ENCODE results near the gene NDUFS7.

The NDUFS7 gene

DNA sequence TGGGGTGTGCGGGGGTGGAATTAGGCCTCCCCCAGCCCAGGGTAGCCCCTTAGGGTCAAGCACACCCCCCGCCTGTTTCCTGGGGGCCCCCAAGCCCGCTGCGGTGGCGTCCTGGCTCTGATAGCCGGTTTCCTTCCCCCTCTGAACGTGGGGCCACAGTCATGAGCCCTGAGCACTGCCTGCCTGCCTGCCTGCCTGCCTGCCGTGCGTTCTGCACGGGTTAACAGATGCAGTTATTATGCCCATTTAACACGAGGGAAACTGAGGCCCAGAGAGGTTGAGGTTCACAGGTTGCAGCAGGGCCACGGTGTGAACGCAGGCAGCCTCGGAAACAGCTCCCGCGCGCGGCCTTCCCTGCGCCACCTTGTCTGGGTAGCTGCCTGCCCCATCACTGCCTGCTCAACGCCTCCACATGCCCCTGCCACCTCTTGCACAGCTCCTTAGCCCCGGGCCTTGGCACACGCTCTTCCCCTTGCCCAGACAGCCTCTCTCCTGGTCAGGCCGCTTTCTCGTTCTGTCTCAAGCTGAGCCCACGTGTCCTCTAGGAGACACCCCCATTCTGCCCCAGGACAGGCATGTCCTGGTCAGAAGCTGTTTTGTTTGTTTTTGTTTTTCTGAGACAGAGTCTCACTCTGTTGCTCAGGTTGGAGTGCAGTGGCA lies 18.8 kb downstream of the NDUFS7 start:
- Histone ChIP-seq H3K9ac (no peak overlapping the region), H3K79me2 (no peaks in the 10 kb centered on the region), H3K36me3 (ENCODE audit: control insufficient read depth, insufficient read depth, low read length) (no peaks in the 10 kb centered on the region), H3K9me3 (ENCODE audit: control insufficient read depth, low read length) (no peaks in the 10 kb centered on the region), H3K4me1 (peaks cover 8% of the 10 kb centered on the region), H3K27me3 (ENCODE audit: control insufficient read depth, insufficient read depth, low read length) (no peaks in the 10 kb centered on the region), H2AFZ (no peak overlapping the region), H3K4me3 (ENCODE audit: low read depth, low read length) (no peak overlapping the region), H3K27ac (no peak overlapping the region), H3K4me2 (ENCODE audit: low read length) (no peak overlapping the region)
- TF ChIP-seq, protein P1, sequence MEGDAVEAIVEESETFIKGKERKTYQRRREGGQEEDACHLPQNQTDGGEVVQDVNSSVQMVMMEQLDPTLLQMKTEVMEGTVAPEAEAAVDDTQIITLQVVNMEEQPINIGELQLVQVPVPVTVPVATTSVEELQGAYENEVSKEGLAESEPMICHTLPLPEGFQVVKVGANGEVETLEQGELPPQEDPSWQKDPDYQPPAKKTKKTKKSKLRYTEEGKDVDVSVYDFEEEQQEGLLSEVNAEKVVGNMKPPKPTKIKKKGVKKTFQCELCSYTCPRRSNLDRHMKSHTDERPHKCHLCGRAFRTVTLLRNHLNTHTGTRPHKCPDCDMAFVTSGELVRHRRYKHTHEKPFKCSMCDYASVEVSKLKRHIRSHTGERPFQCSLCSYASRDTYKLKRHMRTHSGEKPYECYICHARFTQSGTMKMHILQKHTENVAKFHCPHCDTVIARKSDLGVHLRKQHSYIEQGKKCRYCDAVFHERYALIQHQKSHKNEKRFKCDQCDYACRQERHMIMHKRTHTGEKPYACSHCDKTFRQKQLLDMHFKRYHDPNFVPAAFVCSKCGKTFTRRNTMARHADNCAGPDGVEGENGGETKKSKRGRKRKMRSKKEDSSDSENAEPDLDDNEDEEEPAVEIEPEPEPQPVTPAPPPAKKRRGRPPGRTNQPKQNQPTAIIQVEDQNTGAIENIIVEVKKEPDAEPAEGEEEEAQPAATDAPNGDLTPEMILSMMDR (IDR thresholded peaks at IDR 0.05): no peak

DNA sequence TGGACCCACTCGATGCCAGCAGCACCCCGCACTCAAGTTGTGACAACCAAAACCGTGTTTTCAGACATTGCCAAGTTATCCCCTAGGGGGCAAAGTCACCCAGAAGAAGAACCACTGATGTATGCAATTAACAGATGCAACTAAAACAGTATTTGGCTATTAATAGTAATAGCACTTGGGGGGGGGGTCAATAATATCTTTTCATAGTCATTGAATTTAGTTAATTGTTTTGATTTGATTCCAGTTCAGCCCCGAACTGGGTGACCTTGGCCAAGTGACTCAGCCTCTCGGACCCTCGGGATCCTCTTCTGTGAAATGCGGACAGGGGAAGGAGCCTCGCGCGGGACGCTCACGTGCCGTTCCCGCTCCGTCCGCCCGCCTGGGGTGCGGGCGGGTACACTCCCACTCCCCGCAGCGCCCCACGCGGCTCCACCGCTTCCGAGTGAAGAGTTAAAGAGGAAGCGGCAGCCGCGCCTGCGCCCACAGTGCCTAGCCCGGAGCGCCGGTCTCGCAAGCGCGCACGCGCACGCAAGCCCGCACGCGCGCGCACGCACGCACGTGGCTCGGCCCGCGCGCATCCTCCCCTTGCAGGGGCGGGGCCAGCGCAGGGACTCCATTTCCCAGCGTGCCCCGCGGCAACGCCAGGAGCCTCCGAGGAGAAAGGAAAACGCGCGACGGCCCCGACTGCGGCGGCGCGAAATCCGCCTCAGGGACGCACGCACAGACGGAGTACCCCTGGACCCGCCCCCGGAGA lies 23.2 kb downstream of the NDUFS7 start:
- Histone ChIP-seq H3K9ac (no peak overlapping the region), H3K27me3 (ENCODE audit: control insufficient read depth, insufficient read depth, low read length) (no peaks in the 10 kb centered on the region), H3K4me3 (ENCODE audit: low read depth, low read length) (peak overlapping the region; percentile 63), H2AFZ (peak overlapping the region; percentile 84), H3K79me2 (peaks cover 39% of the 10 kb centered on the region), H3K4me1 (peaks cover 31% of the 10 kb centered on the region), H3K27ac (peak overlapping the region; percentile 77), H3K9me3 (ENCODE audit: control insufficient read depth, low read length) (no peaks in the 10 kb centered on the region), H3K4me2 (ENCODE audit: low read length) (peak overlapping the region; percentile 82), H3K36me3 (ENCODE audit: control insufficient read depth, insufficient read depth, low read length) (no peaks in the 10 kb centered on the region)
- TF ChIP-seq, protein P1 (IDR thresholded peaks at IDR 0.05): peak; percentile 40

DNA sequence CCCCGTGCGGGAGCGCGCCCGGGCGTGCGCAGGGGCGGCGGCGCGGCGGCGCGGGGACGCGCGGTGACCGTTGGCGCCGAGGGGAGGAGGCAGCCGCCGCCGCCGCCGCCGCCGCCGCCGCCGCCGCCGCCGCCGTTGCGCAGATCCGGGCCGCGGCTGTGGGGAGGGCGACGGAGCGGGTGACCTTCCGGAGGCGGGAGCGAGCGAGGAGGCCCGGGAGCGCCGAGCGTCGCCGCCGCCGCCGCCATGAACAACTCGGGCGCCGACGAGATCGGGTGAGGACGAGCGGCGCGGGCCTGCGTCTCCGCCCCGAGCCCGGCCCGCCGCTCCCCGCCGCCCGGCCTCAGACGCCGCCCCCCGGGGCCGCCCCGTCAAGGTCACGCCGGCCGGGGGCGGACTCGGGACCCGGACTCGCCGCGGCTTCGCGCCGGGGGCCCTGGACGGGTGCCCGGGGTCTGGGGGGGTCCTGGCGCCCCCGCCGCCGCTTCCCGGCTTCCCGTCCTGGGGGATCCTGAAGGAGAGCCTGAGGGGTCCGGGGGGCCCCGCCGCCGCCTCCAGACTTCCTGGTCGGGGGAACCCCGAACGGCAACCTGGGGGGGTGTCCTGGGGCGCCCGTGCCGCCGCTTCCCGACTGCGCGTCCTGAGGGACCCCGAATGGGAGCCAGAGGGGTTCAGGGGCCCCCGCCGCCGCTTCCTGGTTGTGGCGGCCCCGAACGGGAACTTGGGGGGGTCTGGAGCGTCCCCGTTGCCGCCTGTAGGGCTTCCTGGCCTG lies 24.0 kb downstream of the NDUFS7 start, which contains the start of gene DAZAP1:
Gene DAZAP1, plus strand, starts transcription at position 59 of the 772 bp plus-strand sequence. Its CDS starts 188 bp downstream, at position 247.
- peaks cover 47% of the 10 kb centered on the region for H3K79me2 ChIP-seq
- H3K36me3 ChIP-seq (ENCODE audit: control insufficient read depth, insufficient read depth, low read length): no peaks in the 10 kb centered on the region
- H3K9me3 ChIP-seq (ENCODE audit: control insufficient read depth, low read length): no peaks in the 10 kb centered on the region
- no peaks in the 10 kb centered on the region for H3K27me3 ChIP-seq (ENCODE audit: control insufficient read depth, insufficient read depth, low read length)
- TF ChIP-seq, protein P1 (IDR thresholded peaks at IDR 0.05): no peak
- H3K4me1 ChIP-seq: peaks cover 31% of the 10 kb centered on the region
- H3K9ac ChIP-seq: peak within 1 kb of the TSS; percentile 92
- peak within 1 kb of the TSS; percentile 89 for H3K4me3 ChIP-seq (ENCODE audit: low read depth, low read length)
- peak within 1 kb of the TSS; percentile 95 for H3K4me2 ChIP-seq (ENCODE audit: low read length)
- peak within 1 kb of the TSS; percentile 84 for H2AFZ ChIP-seq
- H3K27ac ChIP-seq: peak within 1 kb of the TSS; percentile 80

DNA sequence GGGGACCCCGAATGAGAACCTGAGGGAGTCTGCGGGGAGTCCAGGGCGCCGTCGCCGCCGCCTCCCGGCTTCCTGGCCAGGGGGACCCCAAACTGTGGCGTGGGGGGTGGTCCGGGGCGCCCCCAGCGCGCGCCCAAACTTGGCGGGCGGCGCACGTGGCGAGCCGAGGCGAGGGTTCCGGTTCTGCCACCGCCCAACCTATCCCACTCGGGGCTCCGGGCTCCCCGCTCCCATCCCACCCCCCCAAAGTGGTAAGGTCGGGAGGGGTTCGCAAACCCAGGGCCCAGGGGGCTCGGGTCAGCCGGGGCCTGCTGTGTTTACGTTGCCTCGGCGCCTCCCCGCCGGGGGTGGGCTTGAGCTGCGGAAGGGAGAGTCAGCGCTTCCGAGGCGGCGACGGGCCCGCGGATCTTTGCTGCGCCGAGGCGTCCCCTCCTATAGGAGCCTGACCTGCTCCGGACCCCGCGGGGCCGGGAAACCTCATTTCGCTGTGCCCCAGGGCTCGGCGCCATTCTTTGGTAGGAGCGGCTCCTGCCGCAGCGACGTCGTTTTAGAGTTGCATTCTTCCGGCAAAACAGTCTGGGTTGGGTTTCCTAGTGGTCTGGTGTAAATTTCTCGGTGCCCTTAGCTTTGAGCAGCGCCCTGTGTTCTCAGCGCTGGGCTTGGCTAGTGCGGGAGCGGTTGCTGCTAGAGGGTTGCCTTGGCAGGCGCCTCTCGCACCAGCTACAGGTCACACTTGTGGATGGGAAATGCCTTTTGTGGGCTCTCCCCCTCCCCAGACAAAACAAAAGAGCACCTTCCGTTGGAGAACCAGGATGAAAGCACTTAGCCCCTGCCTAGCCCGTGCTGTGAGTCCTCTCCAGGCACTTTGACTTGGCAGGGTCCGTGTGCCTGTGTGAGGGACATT lies 24.8 kb downstream of the NDUFS7 start:
- TF ChIP-seq, protein P1 (IDR thresholded peaks at IDR 0.05): no peak
- Histone ChIP-seq H3K4me3 (ENCODE audit: low read depth, low read length) (peak overlapping the region; percentile 89), H2AFZ (peak overlapping the region; percentile 36), H3K36me3 (ENCODE audit: control insufficient read depth, insufficient read depth, low read length) (no peaks in the 10 kb centered on the region), H3K9me3 (ENCODE audit: control insufficient read depth, low read length) (no peaks in the 10 kb centered on the region), H3K27me3 (ENCODE audit: control insufficient read depth, insufficient read depth, low read length) (no peaks in the 10 kb centered on the region), H3K27ac (peak overlapping the region; percentile 80), H3K79me2 (peaks cover 51% of the 10 kb centered on the region), H3K4me1 (peaks cover 31% of the 10 kb centered on the region), H3K4me2 (ENCODE audit: low read length) (peak overlapping the region; percentile 95), H3K9ac (peak overlapping the region; percentile 92)

Measured in parathyroid adenoma (tissue), 2 donors.